ENCODE data around the gene PPM1F.

The PPM1F gene

GRCh38 chr22:21961127-21961867 is 8.6 kb upstream of the PPM1F start:
- no peak for FAIRE-seq
- no peak for DNase-seq (ENCODE audit: low spot score)

- DNase-seq (ENCODE audit: low spot score) (no peak), FAIRE-seq (peak; percentile 80)
These were observed 7.8 kb upstream of the PPM1F start for GRCh38 chr22:21960200-21961126.

GRCh38 chr22:21959274-21960074 is 6.8 kb upstream of the PPM1F start:
- DNase-seq (ENCODE audit: low spot score): no peak
- FAIRE-seq: peak; percentile 68

- no peak for FAIRE-seq
- DNase-seq (ENCODE audit: low spot score): no peak
These were observed 6.0 kb upstream of the PPM1F start for GRCh38 chr22:21958360-21959273.

GRCh38 chr22:21951931-21952465 is 650 bp downstream of the PPM1F start:
- FAIRE-seq (no peak), DNase-seq (ENCODE audit: low spot score) (peak; percentile 53)

- no peak for FAIRE-seq
- DNase-seq (ENCODE audit: low spot score): no peak
These were observed 1.6 kb downstream of the PPM1F start for GRCh38 chr22:21951062-21951461.

GRCh38 chr22:21949948-21950347 is 2.7 kb downstream of the PPM1F start:
- DNase-seq (ENCODE audit: low spot score): no peak
- no peak for FAIRE-seq

GRCh38 chr22:21949569-21949918 is 3.1 kb downstream of the PPM1F start:
- DNase-seq (ENCODE audit: low spot score) (no peak), FAIRE-seq (no peak)

GRCh38 chr22:21948824-21949568 is 3.7 kb downstream of the PPM1F start:
- DNase-seq (ENCODE audit: low spot score) (no peak), FAIRE-seq (peak; percentile 9)

GRCh38 chr22:21948390-21948789 is 4.3 kb downstream of the PPM1F start:
- DNase-seq (ENCODE audit: low spot score): no peak
- no peak for FAIRE-seq

- DNase-seq (ENCODE audit: low spot score): peak; percentile 33
- no peak for FAIRE-seq
These were observed 5.3 kb downstream of the PPM1F start for GRCh38 chr22:21947040-21948014.

GRCh38 chr22:21946262-21946925 is 6.3 kb downstream of the PPM1F start:
- FAIRE-seq: no peak
- DNase-seq (ENCODE audit: low spot score): no peak

- FAIRE-seq (peak; percentile 37), DNase-seq (ENCODE audit: low spot score) (no peak)
These were observed 7.0 kb downstream of the PPM1F start for GRCh38 chr22:21945453-21946261.

GRCh38 chr22:21944871-21945270 is 7.8 kb downstream of the PPM1F start:
- FAIRE-seq (no peak), DNase-seq (ENCODE audit: low spot score) (no peak)

- FAIRE-seq (peak; percentile 53), DNase-seq (ENCODE audit: low spot score) (no peak)
These were observed 8.8 kb downstream of the PPM1F start for GRCh38 chr22:21943571-21944448.

Measured in urothelium cell line (cell line).